GM10248 (cell line): ENCODE data around the gene FCER1G.

Source experiments
- CTCF ChIA-PET: fragments of 300-600 bp; sonication (Branson Sonifier 250); formaldehyde crosslinking; extraction: SDS; loops from one replicate; lab custom pipeline; 2021; ENCODE audit warnings: antibody characterized with exemption; lab: Yijun Ruan, JAX
- POLR2A ChIA-PET: fragments of 350-650 bp; sonication (Branson Sonifier 250); formaldehyde crosslinking; extraction: SDS; loops from one replicate; lab custom pipeline; 2020; ENCODE audit warnings: antibody characterized with exemption; lab: Yijun Ruan, JAX
- DNase-seq: peaks from one replicate; pipeline ENCODE4 v3.0.0; 2012; ENCODE audit errors: extremely low spot score
- TF ChIP-seq, protein P1 (sequence below): IDR thresholded peaks from 2 replicates; pipeline ENCODE4 v1.5.1; 2012; ENCODE audit warnings: mild to moderate bottlenecking, low read depth; ENCODE audit errors: extremely low read depth, missing control alignments, control extremely low read depth

Gene FCER1G

DNA sequence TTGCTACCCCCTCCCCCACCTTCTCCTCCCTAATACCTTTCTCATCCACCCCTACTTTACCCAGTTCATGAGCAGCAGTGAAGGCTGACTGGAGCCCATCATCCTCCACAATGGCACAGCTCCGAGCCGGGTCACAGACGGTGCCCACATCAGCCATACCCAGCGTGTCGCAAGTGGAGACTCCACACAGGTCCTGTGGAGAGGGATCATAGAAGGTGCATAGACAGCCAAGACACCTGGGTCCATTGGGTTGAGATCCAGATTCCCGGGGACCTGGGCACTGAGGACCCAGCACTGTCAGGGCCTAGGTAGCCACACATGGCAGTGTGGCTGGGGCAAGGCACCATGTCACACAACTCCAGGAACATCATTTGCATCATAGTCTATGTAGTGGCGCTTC, 19.0 kb upstream of the FCER1G start:
- TF ChIP-seq, protein P1, sequence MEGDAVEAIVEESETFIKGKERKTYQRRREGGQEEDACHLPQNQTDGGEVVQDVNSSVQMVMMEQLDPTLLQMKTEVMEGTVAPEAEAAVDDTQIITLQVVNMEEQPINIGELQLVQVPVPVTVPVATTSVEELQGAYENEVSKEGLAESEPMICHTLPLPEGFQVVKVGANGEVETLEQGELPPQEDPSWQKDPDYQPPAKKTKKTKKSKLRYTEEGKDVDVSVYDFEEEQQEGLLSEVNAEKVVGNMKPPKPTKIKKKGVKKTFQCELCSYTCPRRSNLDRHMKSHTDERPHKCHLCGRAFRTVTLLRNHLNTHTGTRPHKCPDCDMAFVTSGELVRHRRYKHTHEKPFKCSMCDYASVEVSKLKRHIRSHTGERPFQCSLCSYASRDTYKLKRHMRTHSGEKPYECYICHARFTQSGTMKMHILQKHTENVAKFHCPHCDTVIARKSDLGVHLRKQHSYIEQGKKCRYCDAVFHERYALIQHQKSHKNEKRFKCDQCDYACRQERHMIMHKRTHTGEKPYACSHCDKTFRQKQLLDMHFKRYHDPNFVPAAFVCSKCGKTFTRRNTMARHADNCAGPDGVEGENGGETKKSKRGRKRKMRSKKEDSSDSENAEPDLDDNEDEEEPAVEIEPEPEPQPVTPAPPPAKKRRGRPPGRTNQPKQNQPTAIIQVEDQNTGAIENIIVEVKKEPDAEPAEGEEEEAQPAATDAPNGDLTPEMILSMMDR, result no peak
- CTCF ChIA-PET, result interaction anchor here (3.9 to 6.2 kb wide), 2 partner anchors 15 to 186 kb away, joined by 15 to 65 read pairs; no protein-coding TSS in a partner anchor

DNA sequence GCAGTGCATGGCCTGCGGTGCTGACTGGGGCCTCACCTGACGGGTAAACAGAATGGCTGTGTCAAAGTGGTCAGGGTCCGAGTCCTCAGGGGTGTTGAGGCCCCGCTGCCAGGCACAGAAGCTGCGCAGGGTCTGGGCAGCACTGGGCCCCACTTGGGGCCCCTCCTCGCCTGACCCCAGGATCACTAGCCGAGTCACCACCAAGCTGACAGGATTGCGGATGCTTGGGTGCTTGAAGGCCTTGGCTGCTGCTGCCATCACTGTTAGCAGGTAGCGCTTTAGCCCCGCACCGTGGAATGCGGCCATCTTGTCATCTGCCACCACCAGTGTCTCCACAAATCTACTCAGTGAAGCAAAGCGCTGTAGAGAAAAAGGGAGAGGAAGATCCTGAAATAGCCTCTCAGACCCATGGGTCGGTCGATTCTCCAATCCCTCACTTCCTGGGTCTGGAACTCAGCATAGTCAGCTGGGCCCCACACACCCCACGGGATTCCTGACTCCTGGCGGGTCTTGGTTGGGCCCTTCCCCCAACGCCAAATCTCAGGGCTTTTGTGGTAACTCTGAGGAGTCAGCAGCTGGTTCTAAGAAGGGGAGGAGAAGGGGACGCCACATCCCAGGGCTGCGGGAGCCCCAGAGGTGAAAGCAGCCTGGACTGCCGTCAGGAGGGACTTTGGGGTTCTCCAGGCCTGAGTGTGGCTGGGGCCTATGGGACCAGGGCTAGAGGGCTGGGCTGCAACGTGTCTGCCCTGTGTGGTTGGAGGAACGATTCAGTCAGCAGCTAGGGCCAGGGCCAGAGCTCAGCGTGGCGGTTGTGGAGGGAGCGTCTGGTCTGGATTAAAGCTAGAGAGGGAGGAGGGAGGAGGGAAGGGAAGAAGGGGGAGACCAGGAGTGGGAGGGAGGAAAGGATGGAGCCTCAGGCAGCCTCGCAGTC, 18.3 kb upstream of the FCER1G start:
- TF ChIP-seq, protein P1, result no peak
- POLR2A ChIA-PET, result no interaction called here
- DNase-seq, result no peak
- CTCF ChIA-PET, result interaction anchor here (2.1 to 3.9 kb wide), 2 partner anchors 30 to 185 kb away, joined by 6 to 15 read pairs; no protein-coding TSS in a partner anchor

More for the DNA sequence above, 19.0 kb upstream of the FCER1G start:
- POLR2A ChIA-PET, result no interaction called here
- no peak for DNase-seq

DNA sequence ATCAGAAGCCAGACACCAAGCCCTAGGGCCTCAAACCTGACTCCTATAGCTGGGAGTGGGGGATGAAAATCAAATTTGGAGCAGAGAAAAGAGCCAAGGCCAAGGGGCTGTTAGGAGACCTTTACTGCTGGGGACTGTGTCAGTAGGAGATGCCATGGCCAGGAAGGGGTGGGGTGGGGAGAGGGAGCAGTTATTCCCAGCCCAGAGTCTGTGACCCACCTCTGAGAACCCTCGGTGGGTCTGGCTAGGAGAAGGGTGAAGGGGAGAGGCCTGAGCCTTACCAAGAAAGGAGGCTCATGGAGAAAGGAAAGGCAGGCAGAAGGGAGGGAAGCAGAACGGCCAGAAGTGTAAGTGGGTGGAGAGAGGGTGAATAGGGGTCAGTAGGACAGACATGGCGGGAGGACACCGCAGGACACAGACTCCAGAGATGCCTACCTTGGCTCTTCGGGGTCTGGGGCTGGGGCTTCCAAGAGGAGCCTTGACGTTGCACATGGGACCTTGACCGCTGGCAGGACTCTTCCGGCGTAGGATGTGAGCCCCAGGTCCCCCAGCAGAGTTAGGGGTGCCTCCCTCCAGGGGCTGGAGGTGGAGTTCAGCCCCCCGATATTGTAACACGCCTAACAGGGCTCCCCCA, 17.4 kb upstream of the FCER1G start:
- no peak for DNase-seq
- POLR2A ChIA-PET, result interaction anchor here (0.5 kb wide), 1 partner anchor 19 kb away, joined by 3 read pairs; no protein-coding TSS in a partner anchor
- CTCF ChIA-PET, result interaction anchor here (2.1 to 3.9 kb wide), 2 partner anchors 29 to 184 kb away, joined by 6 to 15 read pairs; no protein-coding TSS in a partner anchor
- TF ChIP-seq, protein P1, result no peak

DNA sequence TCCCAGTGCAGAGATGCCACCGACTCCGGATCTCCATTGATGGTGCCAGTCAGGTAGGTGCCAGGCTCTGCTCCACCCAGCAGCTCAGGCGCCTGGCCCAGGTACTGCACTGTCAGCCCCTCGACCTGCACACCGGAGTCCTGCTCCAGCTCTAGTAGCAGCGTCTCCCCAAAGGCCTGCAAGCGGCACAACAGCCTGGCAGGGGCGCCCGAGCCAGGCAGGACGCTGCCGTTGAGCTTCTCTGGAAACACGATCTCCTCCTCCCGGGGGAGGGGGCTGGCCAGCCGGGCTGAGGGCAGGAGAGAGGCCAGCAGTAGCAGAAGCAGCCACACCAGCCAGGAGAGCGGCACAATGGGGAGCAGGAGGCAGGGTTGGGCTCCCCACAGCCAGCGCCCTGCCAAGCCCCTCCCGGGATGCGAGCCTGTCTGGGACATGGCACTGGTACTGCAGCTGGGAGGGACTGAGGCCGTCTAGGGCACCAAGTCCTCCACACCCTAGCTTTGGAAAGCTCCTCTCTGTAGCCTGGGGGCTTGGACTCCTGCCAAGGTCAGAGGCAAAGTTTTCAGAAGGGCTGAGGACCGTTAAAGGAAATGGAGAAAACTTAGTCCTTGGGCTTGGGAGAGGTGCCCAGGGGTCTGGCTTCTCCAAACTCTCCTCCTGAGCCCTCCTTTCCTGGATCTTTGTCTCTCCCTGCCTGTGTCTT, 16.8 kb upstream of the FCER1G start:
- ChIA-PET CTCF (interaction anchor here (0.7 to 3.9 kb wide), 3 partner anchors 12 to 184 kb away, joined by 3 to 15 read pairs (median 6); no protein-coding TSS in a partner anchor), POLR2A (interaction anchor here (0.5 kb wide), 1 partner anchor 19 kb away, joined by 3 read pairs; no protein-coding TSS in a partner anchor)
- TF ChIP-seq, protein P1, result no peak
- no peak for DNase-seq

DNA sequence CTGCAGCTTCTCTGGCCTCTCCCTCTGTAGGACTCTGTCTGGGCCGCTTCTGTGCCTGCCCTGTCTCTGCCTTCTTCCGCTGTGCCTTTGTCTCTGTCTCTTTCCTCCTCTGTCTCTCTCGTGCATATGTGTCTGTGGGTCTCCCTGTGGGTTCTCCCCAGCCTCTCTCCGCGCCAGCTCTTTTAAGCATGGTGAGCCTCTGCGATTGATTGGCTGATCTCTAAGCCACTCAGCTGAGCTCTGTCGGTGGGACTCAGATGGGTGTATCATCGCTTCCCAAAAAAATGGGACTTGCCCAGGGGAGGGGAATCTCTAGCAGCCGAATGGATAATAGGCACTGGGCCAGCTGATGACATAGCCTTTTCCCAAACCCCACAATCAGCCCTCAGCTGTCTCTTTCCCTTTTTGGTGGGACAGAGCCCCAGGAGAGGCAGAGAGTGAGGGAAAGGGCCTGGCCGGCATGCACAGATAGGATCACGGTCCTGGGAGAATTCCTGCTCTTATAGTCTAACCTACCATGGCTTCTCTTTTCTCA, 16.1 kb upstream of the FCER1G start, which contains the start of gene ADAMTS4:
ADAMTS4 (minus strand) TSS at position 158 of the 535 bp plus-strand sequence. CDS start 427 bp downstream, outside the sequence.
- POLR2A ChIA-PET, result no interaction called here
- TF ChIP-seq, protein P1, result no peak
- DNase-seq, result no peak
- CTCF ChIA-PET, result interaction anchor here (0.7 to 3.9 kb wide), 5 partner anchors 8 to 183 kb away, joined by 3 to 15 read pairs (median 4); no protein-coding TSS in a partner anchor
